Astrocyte of the cerebellum (primary cell): Measurements from ENCODE around the gene HFM1.

ENCODE experiments used
- DNase-seq: peaks from one replicate; pipeline ENCODE4 v3.0.0-alpha.2; 2011; ENCODE audit warnings: low read depth
- H3K4me3 ChIP-seq: 2 replicates; pipeline ENCODE4 v1.5.1; 2011; ENCODE audit warnings: mild to moderate bottlenecking, low read depth, low read length, moderate library complexity
- CTCF ChIP-seq: IDR thresholded peaks from 2 replicates; pipeline ENCODE4 v1.5.1; 2012; ENCODE audit warnings: low read length, low read depth, moderate library complexity, mild to moderate bottlenecking; ENCODE audit errors: missing control alignments
- in situ Hi-C: cut with HindIII; loops from 2 replicates; pipeline ENCODE4 v1.10.0; 2017; ENCODE audit warnings: low sequenced_read_pairs

Gene HFM1

GRCh38 chr1:91217911-91218310 lies 186.7 kb downstream of the HFM1 start:
- in situ Hi-C loops, result no loop called here
- H3K4me3 ChIP-seq, result no peak overlapping the region
- no peak for TF ChIP-seq CTCF
- DNase-seq, result no peak
